Large intestine (tissue), 3 donors: ENCODE measurements around the gene STAM. TPM values are rescaled to one million over a fixed set of nuclear protein-coding genes. Genes with fewer than 3 reads are reported as not detected.

ENCODE experiments used
- DNase-seq, 2 donors: peaks; one replicate each; pipeline versions ENCODE4 v3.0.0 to v3.0.0-alpha.2; 2013
- H3K27ac ChIP-seq: one replicate; pipeline ENCODE4 v1.5.1; 2013; ENCODE audit warnings: low read length
- H3K27me3 ChIP-seq: 2 replicates; pipeline ENCODE4 v1.6.1; 2013; ENCODE audit warnings: low read length; ENCODE audit not compliant: control insufficient read depth, insufficient read depth
- H3K36me3 ChIP-seq: 2 replicates; pipeline ENCODE4 v1.6.1; 2013; ENCODE audit warnings: low read length; ENCODE audit not compliant: control insufficient read depth, insufficient read depth
- H3K4me1 ChIP-seq: one replicate; pipeline ENCODE4 v1.6.1; 2013; ENCODE audit warnings: low read length; ENCODE audit not compliant: control insufficient read depth, insufficient read depth
- H3K4me3 ChIP-seq: one replicate; pipeline ENCODE4 v1.5.1; 2013; ENCODE audit warnings: low read length
- H3K9me3 ChIP-seq: one replicate; pipeline ENCODE4 v1.6.1; 2013; ENCODE audit warnings: mild to moderate bottlenecking, low read depth, low read length, moderate library complexity; ENCODE audit not compliant: control insufficient read depth
- WGBS: methylation state at CpG from one replicate; pipeline ENCODE4 v1.1.5; 2013; ENCODE audit warnings: low lambda C conversion rate; ENCODE audit not compliant: insufficient coverage; 5-methylcytosine and 5-hydroxymethylcytosine counted together
- polyA plus RNA-seq: library from polyadenylated mRNA; unstranded; fragments of 120-200 nt; gene quantifications from one replicate; pipeline ENCODE4 v1.2.1, GENCODE V29; 2013

Gene STAM
- polyA plus RNA-seq, 1 donor: 18.7 TPM

DNA sequence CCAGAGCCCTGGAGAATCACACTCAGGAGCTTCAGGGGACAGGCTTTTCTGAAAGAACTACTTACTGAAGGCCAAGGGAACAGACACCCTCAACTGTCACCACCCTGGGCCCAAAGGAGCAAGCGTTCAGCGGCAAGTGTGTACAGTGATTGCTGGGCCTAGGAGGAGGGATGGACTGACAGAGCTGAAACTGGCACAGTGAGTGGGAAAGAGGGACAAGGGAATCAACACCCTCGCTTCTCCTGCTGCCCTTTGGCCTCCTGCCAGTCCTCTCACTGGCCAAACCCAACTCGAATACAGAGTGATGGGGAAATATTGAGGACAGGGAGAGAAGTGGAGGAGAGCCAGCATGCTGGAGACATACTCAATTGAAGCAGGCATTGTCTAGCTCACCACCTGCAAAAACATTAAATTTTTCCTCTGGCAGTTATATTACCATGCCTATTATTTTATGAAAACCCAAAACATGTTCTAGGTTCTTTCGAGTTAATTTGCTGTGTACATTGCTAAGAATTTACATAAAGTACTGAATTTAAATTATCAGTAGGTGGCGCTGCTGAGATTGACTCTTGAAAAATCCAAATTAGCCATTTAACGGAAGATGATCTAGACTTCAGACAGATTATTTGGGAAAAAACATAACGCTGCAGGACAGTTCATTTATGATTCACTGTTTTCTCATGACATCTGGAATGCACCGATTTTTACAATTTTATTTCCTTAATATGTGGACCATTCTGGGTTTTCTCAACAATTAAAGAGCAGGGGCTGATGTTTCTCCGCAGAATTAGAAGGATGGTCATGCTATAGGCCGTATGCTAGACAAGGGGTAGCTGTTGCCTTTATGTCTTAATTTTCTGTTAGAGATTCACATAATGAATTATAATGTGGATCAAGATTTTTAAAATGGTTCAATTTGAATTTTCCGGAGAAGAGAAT is 93.3 kb downstream of the STAM start:
- Histone ChIP-seq H3K4me3 (no peak overlapping the region), H3K36me3 (no peaks in the 10 kb centered on the region), H3K9me3 (no peaks in the 10 kb centered on the region), H3K4me1 (no peaks in the 10 kb centered on the region), H3K27ac (no peak overlapping the region), H3K27me3 (no peaks in the 10 kb centered on the region)
- DNase-seq: no peak
- 8% methylated on average over 2 of the region's 12 CpGs for WGBS

DNA sequence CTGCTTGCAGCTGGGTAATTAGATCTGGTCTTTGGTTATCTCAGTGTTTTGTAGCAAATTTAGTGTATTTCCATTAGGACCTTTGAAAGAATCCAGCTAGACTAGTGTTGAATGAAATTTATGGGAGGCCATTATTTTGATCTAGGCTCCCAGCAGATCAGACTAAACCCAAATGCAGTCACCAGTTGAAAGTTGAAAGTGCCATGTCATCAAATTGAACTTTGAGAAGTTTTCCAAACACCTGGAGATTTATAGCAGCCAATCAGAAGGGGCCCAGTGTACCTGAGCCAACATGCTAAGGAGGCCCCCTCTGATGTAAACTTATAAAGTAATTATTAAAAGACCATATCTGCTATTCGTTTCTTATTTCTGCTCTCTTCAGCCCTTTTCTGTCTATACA is 96.7 kb downstream of the STAM start:
- no peaks in the 10 kb centered on the region for H3K9me3 ChIP-seq
- no peak for DNase-seq
- 60% methylated on average over 1 of the region's 1 CpG for WGBS
- no peak overlapping the region for H3K27ac ChIP-seq
- no peaks in the 10 kb centered on the region for H3K36me3 ChIP-seq
- no peaks in the 10 kb centered on the region for H3K27me3 ChIP-seq
- H3K4me3 ChIP-seq: no peak overlapping the region
- H3K4me1 ChIP-seq: no peaks in the 10 kb centered on the region

DNA sequence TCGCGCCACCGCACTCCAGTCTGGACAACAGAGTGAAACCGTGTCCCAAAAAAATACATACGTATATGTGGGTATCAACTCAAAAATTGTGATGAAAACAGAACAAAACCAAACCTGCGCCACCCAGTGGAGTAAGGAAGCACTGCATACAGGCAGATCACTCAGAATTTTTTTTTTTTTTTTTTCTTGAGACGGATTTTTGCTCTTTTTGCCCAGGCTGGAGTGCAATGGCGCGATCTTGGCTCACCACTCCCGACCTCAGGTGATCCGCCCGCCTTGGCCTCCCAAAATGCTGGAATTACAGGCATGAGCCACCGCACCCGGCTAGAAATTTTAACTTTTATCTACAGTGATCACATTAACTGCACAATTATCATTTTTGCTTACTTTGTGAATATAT is 99.0 kb downstream of the STAM start:
- H3K9me3 ChIP-seq: no peaks in the 10 kb centered on the region
- H3K36me3 ChIP-seq: no peaks in the 10 kb centered on the region
- no peaks in the 10 kb centered on the region for H3K27me3 ChIP-seq
- WGBS: no CpG with 5 or more reads among the region's 14 CpGs
- DNase-seq: no peak
- H3K4me1 ChIP-seq: no peaks in the 10 kb centered on the region
- no peak overlapping the region for H3K27ac ChIP-seq
- no peak overlapping the region for H3K4me3 ChIP-seq

DNA sequence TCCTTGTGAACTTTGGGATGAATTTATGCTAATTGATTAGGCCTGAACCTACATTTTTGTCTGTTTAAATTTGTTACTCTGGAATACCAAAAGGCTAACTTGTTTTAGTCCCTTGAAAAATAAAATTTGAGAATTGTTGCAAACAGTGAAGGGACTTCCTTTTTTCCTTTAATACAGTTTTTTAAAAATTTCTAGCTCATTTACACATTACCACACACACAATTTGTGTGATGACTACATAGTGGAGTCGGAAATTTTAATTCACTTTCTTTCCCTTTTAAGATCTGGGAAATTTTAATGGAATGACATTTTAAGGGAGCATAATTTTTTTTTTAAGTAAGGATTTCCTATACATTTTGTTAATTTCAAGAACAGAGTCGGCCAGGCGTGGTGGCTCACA is 99.5 kb downstream of the STAM start:
- 100% methylated on average over 1 of the region's 3 CpGs for WGBS
- Histone ChIP-seq H3K4me1 (no peaks in the 10 kb centered on the region), H3K27me3 (no peaks in the 10 kb centered on the region), H3K4me3 (no peak overlapping the region), H3K9me3 (no peaks in the 10 kb centered on the region), H3K27ac (no peak overlapping the region), H3K36me3 (no peaks in the 10 kb centered on the region)
- no peak for DNase-seq

DNA sequence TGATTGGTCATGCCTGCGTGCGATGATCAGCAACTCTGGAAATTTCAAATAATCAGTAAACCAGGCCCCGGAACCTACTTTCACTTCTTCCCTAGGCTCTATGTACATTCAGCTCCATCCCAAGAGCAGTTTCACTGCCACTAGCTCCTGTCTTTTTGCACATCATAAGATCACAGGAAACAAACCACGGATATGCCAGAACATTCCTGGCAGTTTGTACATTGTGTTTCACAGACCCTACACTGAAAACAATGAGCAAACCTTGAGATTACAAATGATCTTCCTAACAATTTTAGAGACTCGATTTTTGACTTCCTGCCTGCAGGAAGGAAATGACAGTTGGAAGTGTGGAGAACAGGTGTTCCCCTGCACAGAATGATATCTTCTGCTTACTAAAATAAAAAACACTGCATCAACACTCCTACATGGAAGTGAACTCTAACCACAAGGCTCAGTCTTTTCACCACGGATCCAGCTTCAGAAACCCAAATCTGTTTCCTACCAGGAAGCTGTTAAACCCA is 100.5 kb downstream of the STAM start:
- Histone ChIP-seq H3K27me3 (no peaks in the 10 kb centered on the region), H3K4me3 (no peak overlapping the region), H3K27ac (no peak overlapping the region), H3K36me3 (no peaks in the 10 kb centered on the region), H3K9me3 (no peaks in the 10 kb centered on the region), H3K4me1 (no peaks in the 10 kb centered on the region)
- WGBS: no CpG with 5 or more reads among the region's 6 CpGs
- DNase-seq: no peak

DNA sequence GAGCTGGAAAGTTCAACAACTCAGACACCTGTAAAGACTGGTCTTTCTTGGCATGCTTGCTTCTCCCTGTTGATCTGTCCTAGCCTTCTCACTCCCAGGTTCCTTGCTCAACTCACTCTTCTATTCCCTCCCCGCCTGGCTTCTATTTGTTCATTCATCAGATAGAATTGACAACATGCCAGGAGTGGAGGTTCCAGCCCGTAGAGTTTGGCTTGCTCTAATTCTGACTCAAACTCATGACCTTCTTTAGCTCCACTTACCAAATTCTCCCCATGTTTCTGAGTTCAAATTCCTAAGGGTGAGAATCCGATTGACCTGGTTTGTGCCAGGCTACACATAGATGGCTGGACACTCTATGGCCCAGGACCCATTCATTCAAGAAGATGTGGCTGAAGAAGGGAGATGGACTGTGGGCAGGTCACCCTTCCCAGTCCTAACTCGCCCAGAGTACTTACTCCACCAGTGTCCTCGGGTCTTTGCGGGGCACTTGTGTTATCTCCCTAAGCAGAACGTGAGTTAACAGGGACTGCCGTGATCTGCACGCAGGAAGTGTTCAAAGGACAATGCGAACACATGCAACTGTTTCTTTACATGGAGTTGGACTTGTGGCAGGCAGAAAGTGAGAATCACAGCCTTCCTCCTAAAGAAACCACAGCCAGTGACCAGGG is 104.1 kb downstream of the STAM start:
- peak in 1 of 2 donors; percentile 50 for DNase-seq
- Histone ChIP-seq H3K4me3 (no peak overlapping the region), H3K36me3 (no peaks in the 10 kb centered on the region), H3K27ac (peak overlapping the region; percentile 32), H3K27me3 (no peaks in the 10 kb centered on the region), H3K4me1 (no peaks in the 10 kb centered on the region), H3K9me3 (no peaks in the 10 kb centered on the region)
- WGBS: 100% methylated on average over 1 of the region's 10 CpGs

DNA sequence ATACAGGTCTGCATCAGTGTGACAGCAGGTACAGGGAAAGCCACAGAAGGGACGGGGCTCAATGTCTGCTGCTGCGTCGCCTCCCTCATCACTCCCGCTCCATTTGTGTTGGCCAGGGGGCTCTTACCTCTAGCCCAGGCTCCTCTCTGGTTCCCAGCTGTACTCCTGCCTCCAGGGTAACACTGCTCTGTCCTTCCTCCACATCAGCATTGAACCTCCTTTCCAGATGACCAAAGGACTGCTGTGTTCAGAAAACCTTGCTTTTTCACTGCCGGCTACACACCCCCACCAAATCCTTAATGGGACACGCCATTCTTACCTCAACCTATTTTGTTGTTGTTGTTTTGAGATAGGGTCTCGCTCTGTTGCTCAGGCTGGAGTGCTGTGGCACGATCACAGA is 105.9 kb downstream of the STAM start:
- whole genome bisulfite sequencing: no CpG with 5 or more reads among the region's 8 CpGs
- H3K4me3 ChIP-seq: no peak overlapping the region
- no peaks in the 10 kb centered on the region for H3K27me3 ChIP-seq
- no peaks in the 10 kb centered on the region for H3K4me1 ChIP-seq
- no peak for DNase-seq
- H3K9me3 ChIP-seq: no peaks in the 10 kb centered on the region
- H3K27ac ChIP-seq: no peak overlapping the region
- no peaks in the 10 kb centered on the region for H3K36me3 ChIP-seq

DNA sequence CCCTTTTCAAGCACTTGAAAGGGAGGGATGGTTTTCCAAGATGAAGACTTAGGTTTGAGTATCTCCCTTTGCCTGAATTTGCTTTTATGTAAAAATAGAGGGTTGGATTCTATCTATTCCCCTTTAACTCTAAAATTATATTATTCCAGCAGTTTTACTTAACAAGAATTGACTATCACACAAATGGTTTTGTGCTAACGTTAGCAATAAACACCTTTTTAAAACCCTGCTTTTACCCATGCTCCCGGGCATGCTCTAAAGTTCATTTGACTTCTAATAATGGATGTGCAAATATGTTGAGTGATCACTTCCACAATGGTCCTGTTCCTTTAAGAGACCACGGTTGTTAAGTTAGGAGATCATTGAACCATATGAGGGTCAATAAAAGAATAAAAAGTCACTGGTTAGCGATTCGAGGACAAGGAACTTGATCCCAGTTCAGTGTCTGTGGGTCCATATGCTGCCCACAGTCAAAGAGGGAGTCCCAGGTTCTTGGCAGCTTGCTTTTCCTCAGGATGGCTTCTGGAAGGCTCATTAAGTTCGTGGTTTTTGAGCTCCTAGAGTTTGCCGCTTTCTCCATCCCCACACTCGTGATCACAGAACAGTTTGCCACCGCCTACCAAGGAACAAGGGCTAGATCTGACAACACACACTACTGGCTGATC is 108.0 kb downstream of the STAM start, which contains the start of gene TMEM236:
Gene TMEM236 (plus strand): TSS at position 421 of the 665 bp plus-strand sequence. CDS start 95 bp downstream, at position 516.
- peak; percentile 72 to 90 for DNase-seq

DNA sequence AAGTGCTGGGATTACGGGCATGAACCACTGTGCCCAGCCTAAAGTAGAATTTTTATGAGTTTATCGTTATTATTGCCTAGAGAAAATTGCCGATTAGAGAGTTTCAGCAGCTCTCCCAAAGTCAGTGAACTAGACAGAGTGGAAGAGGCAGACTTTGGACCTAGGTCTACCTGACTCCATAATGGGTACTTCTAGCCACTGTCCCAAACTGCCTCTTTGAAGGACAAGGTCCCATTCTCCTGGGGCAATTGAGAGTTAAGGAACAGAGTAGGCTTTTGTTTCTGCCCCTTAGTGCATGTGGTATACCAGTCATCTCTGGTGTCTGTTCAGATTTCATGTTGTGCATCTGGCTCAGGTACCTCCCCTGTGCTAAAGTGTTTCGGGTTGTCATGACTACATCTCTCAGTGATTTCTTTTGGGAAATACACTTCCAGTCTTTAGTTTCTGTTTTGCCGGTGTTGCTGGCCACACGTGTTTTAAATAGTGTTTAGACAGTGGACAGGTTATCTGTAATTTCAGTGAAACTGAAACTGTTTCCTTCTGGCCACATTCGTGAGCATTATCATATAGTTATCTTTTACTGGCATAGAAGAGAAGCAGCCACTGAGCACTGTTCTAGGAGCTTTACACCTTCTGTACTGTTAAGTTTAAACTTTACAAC is 112.7 kb downstream of the STAM start:
- Histone ChIP-seq H3K27ac (peak overlapping the region; percentile 93), H3K9me3 (no peaks in the 10 kb centered on the region), H3K27me3 (no peaks in the 10 kb centered on the region), H3K4me3 (peak overlapping the region; percentile 19), H3K36me3 (peaks cover 2% of the 10 kb centered on the region), H3K4me1 (peaks cover 26% of the 10 kb centered on the region)
- no CpG with 5 or more reads among the region's 7 CpGs for WGBS
- DNase-seq: peak; percentile 83 to 96

More for the DNA sequence above, 108.0 kb downstream of the STAM start, which contains the start of gene TMEM236:
- Histone ChIP-seq H3K27me3 (no peaks in the 10 kb centered on the region), H3K36me3 (no peaks in the 10 kb centered on the region), H3K27ac (peak within 1 kb of the TSS; percentile 92), H3K4me3 (peak within 1 kb of the TSS; percentile 61), H3K9me3 (no peaks in the 10 kb centered on the region), H3K4me1 (peaks cover 15% of the 10 kb centered on the region)
- WGBS: 20% methylated on average over 1 of the region's 9 CpGs
